HTERT RPE-1 (cell line): ENCODE measurements around the gene ABCD1.
"Not testable (repeated sequence)": the region's sequence is repeated elsewhere in the genome, so short reads cannot be mapped to it uniquely, and the experiment has no call there.

Experiments
- in situ Hi-C: fragments of 300-500 bp; cut with MboI; formaldehyde crosslinking; loops from 4 replicates; pipeline ENCODE4 v1.14.3; 2020; ENCODE audit warnings: low sequenced_read_pairs

ABCD1 gene

GRCh38 chrX:153733651-153734240, 9.1 kb downstream of the ABCD1 start:
- in situ Hi-C loops, result no loop called here

GRCh38 chrX:153734871-153735270, 10.2 kb downstream of the ABCD1 start:
- in situ Hi-C loops, result no loop called here

DNA sequence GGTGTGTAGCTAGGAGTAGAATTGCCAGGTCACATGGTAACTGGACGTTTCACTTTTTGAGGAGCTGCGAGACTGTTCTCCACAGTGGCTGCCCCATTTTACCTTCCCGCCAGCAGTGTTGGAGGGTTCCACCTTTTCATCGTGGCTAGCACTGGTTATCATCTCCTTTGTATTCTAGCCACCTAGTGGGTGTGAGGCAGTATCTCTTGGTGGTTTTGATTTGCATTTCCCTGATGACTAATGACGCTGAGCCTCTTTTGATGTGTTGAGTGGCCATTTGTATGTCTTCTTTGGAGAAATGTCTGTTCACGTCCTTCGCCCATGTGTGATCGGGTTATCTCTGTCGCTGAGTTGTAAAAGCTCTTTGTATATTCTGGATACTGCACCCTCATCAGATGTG, 10.6 kb downstream of the ABCD1 start:
- in situ Hi-C loops, result no loop called here

- in situ Hi-C loops, result no loop called here
Measured at GRCh38 chrX:153736071-153736820, 11.6 kb downstream of the ABCD1 start.

DNA sequence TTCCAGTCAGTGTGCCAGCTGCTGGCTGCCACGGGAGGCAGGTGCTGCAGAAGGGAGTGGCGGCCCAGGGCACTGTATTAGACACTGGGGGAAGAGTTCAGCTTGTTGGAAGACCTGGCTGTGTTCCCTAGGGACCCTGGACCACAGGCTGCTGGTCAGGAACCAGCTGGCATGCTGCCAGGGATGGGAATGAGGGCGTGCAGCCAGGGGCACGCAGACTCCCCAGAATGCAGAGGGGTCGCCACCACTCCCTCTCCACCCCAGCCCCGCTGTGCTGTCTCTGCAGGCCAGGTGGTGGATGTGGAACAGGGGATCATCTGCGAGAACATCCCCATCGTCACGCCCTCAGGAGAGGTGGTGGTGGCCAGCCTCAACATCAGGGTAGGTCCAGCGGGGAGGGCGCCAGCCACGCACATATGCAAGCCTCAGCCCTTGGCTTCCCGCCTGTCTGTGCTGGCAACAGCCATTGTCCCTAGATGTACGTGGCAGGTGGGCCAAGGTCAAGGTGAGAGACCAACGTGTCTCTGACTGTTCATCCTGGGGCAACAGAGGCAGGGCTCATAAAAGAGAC, 12.3 kb downstream of the ABCD1 start:
- in situ Hi-C loops, result no loop called here

GRCh38 chrX:153738056-153738605, 13.5 kb downstream of the ABCD1 start:
- in situ Hi-C loops, result no loop called here

DNA sequence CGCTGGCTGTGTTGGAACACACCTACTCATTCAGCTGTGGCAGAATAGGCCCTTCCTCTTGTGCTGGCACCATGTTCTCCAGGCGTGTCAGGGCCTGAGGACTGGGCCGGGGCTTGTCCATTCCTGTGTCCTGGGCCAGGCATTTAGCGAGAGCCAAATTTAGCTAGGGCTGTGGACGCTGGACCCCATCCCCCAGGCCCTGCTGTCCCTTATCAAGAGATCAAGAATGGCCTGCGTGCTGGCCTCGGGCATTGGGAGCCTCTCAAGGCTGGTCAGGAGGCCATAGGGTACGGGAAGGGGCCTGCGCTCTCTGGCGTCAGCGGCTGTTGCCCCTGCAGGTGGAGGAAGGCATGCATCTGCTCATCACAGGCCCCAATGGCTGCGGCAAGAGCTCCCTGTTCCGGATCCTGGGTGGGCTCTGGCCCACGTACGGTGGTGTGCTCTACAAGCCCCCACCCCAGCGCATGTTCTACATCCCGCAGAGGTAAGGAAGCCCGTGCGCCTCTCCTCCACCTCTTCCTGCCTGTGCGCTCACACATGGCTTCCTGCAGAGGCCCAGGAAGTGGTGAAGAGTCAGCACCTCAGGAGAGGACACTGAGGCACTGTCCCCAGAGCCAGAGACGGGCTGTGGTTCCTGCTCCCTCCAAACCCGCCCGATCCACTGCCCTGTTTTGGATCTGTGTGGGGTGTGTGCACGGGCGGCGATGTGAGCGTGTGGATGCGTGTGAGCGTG, 15.3 kb downstream of the ABCD1 start:
- in situ Hi-C loops, result no loop called here

DNA sequence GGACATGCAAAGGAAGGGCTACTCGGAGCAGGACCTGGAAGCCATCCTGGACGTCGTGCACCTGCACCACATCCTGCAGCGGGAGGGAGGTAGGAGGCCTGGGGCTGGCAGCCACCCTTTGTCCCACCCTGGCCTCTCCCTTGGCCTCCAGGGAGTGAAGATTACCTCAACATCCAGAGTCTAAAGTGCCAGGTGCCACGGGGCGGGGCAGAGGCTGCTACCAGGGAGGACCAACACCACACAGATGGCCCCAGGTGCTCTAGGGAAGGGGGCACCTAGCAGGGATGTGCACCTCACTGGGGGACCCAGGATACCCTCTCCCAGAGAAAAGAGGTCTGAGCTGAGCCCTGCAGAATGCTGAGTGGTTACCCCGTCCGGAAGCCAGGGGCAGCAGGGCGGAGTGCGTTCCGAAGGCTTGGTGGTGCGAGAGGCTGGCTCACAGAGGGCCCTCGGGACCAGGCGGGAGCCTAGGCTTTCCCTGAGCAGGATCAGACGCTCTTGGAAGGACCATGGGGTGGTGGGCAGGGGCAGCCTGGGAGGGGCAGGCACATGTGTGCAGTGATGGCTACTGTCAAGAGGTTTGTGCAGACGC, 16.1 kb downstream of the ABCD1 start:
- in situ Hi-C loops, result no loop called here

DNA sequence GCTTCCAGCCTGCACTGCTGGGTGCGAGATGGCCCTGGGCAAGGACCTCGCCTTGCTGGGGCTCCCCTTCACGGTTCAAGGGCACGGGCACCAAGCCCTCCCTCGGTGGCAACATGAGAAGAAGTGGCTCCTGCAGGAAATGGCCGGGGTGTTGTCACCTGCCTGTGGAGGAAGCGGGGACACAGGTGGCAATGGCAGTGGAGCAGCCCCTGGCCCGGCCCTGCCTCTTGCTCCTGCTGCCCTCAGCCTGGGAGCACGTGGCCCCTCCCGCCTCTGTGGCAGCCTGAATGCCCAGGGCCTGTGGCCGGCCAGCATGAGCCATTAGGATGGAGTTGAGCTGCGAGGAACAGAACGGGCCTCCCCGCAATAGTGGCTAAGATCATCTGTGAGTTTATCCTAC, 16.8 kb downstream of the ABCD1 start:
- in situ Hi-C loops, result no loop called here

DNA sequence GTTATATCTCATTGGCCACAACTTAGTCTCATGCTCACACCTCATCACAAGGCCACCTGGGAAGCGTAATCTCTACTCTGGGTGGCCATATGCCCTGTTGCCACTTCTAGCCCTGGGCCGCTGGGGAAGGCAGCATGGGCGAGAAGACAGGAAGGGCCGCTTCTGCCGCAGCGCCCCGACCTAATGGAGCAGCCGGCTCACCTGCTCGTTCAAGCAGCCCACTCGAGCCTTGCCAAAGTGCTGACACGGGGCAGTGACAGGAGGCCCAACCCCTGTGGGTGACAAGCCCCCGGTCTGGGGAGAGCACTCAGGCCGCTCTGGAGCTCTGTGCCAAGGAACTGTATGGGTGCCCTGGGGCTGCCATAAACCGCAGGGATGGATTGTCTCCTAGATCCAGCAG, 17.5 kb downstream of the ABCD1 start:
- in situ Hi-C loops, result not testable (repeated sequence)

DNA sequence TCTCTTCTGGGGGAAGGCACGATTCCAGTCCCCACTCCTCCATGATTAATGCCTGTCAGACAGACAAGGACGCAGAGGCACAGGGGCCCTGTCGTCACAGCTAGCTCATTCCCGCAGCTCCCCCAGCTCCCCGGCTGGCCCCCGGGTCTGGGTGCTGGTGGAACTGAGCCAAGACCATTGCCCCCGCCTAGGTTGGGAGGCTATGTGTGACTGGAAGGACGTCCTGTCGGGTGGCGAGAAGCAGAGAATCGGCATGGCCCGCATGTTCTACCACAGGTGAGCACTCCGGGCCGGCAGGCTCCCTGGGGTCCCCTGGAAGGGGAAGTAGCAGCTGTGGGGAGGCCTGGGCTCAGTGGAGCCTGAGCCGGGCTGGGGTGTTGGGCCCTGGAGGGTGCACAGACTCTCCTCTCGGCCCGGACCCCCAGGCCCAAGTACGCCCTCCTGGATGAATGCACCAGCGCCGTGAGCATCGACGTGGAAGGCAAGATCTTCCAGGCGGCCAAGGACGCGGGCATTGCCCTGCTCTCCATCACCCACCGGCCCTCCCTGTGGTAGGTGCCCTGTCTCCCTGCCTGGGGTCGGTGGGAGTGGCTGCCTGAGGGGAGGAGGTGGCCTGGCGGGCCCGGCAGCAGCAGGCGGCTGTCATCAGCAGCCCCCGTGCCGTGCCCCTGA, 18.3 kb downstream of the ABCD1 start:
- in situ Hi-C loops, result not testable (repeated sequence)

- in situ Hi-C loops, result not testable (repeated sequence)
Measured at GRCh38 chrX:153743468-153744209, 19.0 kb downstream of the ABCD1 start.

- in situ Hi-C loops, result no loop called here
Measured at GRCh38 chrX:153744210-153745066, 19.8 kb downstream of the ABCD1 start.

DNA sequence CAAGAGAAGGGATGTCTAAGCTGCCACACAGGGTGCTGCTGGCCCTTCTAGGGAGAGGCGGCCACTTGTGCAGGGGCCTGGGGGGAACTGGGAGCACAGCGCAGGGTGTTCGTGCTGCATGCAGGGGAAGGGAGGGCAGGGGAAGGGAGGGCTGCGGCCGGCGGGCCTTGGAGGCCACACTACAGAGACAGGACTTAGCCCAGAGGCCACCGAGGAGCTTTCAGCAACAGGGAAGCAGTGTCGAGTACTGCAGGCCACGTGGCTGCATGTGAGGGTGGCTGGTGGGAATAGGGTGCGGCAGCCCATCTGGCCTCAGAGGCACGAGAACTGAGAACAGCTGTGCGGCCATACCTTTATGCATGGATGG, 20.4 kb downstream of the ABCD1 start:
- in situ Hi-C loops, result not testable (repeated sequence)

DNA sequence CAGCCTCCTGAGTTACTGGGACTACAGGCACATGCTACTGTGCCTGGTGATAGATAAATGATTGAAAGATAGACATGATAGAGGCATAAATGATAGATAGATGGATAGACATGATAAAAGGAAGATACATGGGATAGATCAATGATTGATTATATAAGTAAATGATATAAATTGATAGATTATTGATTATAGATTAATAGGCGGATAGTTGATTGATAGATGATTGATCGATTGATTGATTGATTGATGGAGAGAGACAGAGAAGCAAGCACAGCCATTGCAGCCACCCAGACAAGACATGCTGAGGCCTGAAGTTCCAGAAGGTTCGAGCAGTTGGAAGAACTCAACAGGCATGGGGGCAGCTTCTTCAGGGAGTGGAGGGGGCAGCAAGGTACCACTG, 21.7 kb downstream of the ABCD1 start:
- in situ Hi-C loops, result no loop called here

- in situ Hi-C loops, result not testable (repeated sequence)
Measured at GRCh38 chrX:153746991-153747390, 22.3 kb downstream of the ABCD1 start.

DNA sequence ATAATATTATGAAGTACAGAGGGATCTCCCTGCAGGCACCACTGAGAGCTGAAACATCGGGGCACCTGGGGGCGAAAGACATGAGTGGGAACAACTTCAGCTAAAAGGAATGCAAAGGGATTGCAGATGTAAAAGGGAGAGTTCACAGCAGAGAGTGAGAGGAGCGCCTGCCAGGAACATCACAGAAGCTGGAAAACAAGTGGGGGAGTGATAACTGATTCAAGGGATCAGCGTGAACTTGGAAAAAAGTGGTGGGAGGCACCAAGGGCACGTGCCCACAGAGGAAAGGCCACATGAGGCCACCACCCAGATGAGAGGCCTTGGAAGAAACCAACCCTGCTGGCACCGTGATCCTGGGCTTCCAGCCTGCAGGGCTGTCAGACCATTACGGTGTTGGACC, 24.4 kb downstream of the ABCD1 start:
- in situ Hi-C loops, result not testable (repeated sequence)

DNA sequence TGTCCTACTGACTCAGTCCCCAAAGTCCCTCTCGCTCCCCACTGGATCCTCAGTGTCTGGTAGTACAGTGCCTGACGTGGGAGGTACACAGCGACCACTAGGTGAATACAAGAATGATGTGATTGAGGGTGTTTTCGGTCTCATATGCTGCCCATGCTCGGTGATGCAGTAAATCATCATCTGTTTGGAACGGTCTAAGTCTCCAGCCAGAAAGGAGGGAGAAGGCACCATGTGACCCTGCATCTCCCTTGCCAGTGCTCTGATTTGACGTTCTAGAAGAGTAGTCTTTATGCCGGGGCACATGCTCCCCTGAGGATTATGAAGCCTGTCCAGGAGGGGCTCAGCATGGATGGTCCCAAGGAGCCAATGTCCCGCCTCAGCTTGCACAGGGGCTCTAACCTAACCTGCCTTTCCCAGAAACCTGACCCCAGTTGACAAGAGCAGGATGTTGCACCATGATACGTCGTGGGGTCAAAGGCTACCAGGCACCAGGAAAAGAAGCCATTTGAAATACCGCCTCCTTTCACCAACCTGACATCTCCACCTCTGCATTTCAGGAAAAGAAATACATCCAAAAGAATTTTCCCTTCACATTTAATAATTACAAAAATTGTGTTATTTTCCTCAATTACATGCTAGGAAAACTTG, 25.6 kb downstream of the ABCD1 start:
- in situ Hi-C loops, result no loop called here
